ENCODE data around the gene ADPRHL1.

The ADPRHL1 gene

GRCh38 chr13:113358653-113359190 is 94.6 kb downstream of the ADPRHL1 start:
- DNase-seq (ENCODE audit: low read depth, low spot score), result no peak
- no peak overlapping the region for H3K27ac ChIP-seq

DNA sequence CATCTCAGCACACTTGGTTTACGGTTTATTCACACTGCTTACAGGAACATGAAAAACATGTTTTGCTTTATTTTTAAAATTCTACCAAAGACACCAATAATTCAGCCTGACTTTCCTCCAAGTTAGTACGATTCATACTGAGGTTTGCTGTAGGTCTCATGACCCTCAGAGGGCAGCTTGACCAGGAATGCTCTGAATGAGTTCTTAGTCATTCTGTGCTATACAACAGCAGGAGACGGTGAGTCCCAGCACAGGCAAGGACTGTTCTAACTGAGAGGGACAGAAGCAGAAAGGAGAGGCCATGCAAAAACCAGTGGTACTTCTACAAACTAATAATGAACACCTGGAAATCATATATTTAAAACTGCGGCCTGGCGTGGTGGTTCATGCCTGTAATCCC is 95.8 kb downstream of the ADPRHL1 start:
- H3K27ac ChIP-seq, result no peak overlapping the region

DNA sequence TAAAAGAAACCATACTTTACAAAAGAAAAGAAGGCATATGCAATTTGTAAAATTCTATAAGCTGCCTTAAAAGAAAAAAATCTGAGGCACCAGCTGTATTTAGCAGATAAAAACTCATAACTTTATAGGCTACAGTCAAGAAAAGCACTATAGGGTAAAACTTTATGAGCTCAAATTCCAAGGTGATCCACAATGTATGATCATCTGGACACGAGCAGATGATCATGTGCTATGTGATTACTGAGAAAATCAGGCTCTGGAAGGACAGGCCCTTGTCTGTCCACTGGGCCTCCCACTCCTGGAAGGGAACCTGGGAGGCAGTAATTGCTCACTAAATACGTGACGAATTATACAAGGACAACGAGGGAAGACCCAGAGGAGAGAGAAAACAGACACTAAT is 96.7 kb downstream of the ADPRHL1 start:
- H3K27ac ChIP-seq, result no peak overlapping the region
- DNase-seq (ENCODE audit: low read depth, low spot score), result no peak

More for the DNA sequence above, 95.8 kb downstream of the ADPRHL1 start:
- no peak for DNase-seq (ENCODE audit: low read depth, low spot score)

DNA sequence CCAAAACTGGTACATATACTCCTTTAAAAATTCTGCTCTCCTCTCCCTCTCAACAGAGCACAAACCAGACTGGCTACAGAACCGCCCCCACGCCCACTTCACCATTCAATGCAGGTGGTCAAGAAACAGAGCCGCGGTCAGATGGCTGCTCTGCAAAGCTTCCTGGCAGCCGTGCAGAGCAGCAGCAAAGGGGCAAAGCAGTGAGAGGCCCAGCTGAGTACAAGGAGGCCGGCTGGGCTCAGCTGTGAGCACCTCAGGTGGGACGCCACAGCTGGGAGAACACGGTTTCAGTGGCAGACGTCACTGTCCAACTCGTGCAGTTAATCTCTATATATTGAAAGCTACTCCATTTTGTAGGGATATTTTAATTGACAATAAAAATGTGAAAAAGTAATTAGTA is 97.7 kb downstream of the ADPRHL1 start:
- no peak for DNase-seq (ENCODE audit: low read depth, low spot score)
- H3K27ac ChIP-seq, result no peak overlapping the region

DNA sequence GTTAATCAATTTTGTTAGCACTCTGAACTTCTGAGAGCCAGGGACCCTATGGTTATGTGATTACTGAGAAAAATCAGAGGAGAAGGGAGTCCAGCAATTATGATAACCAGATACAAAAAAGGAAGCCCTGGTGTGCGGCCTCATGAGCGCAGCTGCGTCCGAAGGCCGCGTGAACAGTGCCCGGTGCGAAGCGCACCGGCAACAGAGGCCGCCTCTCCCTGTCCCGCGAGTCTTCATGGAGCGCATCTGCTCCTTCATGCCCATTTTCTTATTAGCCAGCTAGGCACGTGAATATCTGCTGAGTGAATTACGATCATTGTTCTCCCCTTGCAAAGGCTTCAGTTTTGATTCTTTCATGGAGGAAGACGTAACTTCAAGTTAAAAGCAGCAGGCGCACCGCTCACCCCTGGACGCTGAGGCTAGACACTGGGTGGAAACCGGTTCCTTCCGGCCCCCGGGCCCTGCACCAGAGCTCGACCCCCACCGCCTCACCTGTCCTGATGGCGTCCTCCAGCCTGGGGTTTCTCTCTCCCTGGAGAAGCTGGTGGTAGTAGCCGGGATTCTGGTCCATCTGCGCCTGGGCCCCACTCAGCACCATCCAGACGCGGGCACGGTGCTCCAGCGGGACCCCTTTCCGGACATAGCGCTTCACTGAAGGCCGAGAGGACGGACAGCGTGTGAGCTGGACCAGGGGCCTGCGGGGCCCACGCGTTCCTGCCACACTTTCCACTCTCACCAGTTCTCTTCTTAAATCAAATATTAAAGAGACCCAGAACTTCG is 98.3 kb downstream of the ADPRHL1 start:
- H3K27ac ChIP-seq, result no peak overlapping the region
- DNase-seq (ENCODE audit: low read depth, low spot score), result no peak

DNA sequence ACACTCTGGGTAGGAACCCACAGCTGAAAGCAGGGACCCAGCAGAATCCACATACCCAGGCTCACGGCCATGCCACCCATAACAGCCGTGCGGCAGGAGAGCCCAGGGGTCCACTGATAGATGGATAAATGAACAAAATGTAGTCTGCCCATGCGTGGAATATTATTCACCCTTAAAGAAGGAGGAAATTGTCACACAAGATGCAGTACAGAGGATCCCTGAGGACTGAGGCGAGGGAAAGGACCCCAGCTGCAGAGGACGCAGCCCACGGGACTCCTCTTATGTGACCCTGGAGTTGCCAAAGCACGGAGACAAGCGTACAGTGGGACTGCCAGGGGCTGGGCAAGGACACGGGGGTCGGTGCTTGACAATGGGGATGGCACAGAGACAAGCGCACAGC is 100.0 kb downstream of the ADPRHL1 start:
- H3K27ac ChIP-seq, result no peak overlapping the region
- DNase-seq (ENCODE audit: low read depth, low spot score), result no peak

GRCh38 chr13:113351514-113352026 is 101.7 kb downstream of the ADPRHL1 start:
- no peak overlapping the region for H3K27ac ChIP-seq
- DNase-seq (ENCODE audit: low read depth, low spot score), result no peak

GRCh38 chr13:113350938-113351335 is 102.4 kb downstream of the ADPRHL1 start:
- no peak overlapping the region for H3K27ac ChIP-seq
- no peak for DNase-seq (ENCODE audit: low read depth, low spot score)

DNA sequence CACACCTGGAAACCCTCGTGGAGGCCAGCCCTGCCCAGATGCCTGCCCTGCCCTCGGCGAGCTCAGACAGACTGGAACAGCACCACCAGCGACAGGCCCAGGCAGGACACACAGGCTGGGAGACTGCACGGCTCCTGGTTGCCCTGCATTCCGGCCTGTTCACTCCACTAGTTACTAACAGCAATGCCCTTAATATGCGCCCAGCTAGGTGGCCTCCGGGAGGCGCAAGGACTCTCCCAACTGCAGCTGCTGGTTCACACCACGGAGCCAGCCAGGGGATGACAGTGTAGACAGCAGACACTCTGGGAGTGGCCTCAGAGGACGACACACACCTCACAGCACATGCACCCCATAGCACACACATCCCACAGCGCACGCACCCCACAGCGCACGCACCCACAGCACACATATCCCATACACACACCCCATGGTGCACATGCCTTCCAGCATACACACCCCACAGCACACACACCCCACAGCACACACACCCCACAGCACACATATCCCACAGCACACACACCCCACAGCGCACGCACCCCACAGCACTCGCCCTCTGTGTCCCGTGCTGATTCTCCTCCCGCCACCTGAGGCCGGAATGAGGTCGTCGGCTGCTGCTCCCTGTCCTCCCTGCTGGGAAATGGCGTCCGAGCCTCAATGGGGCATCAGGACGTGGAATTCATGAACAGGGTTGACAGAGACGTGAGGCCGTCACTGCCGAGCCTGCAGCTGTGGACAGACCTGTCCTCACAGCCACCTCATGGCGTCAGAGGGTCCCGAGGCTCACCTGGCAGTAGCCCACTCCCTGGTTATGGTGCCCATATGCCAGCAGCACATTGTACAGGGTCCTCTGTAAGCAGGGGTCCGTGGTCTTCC is 103.0 kb downstream of the ADPRHL1 start:
- peak; percentile 14 for DNase-seq (ENCODE audit: low read depth, low spot score)
- no peak overlapping the region for H3K27ac ChIP-seq
